Activated T-helper 1 cell treated with anti-CD3 and anti-CD28 coated beads, Interleukin-12 subunit alpha, Interleukin-12 subunit beta, Interleukin-2, Interleukin-4 antibody, amounts not matched to agents 30 ng/mL and 10 ng/mL and 1 ng/mL, durations not matched to agents 14 hours and 24 hours and 36 hours (primary cell): ENCODE results near the gene PLEKHM2. TPM values are rescaled to one million over a fixed set of nuclear protein-coding genes. Genes with fewer than 3 reads are reported as not detected.

Experiments used
- DNase-seq: peaks from one replicate; pipeline ENCODE4 v3.0.0; 2021; ENCODE audit warnings: low spot score
- H3K27ac Mint-ChIP-seq: one replicate; pipeline ENCODE4 v1.8.0; 2021; ENCODE audit warnings: mild to moderate bottlenecking, mixed read lengths
- H3K27me3 Mint-ChIP-seq: one replicate; pipeline ENCODE4 v1.8.0; 2022; ENCODE audit warnings: mild to moderate bottlenecking, moderate library complexity, mixed read lengths; ENCODE audit not compliant: insufficient read depth
- H3K36me3 Mint-ChIP-seq: one replicate; pipeline ENCODE4 v1.8.0; 2021; ENCODE audit warnings: low read depth, mixed read lengths
- H3K4me1 Mint-ChIP-seq: one replicate; pipeline ENCODE4 v1.8.0; 2021; ENCODE audit warnings: low read depth, mixed read lengths
- H3K4me3 Mint-ChIP-seq: one replicate; pipeline ENCODE4 v1.8.0; 2021; ENCODE audit warnings: mild to moderate bottlenecking, moderate library complexity, mixed read lengths
- H3K9me3 Mint-ChIP-seq: one replicate; pipeline ENCODE4 v1.8.0; 2021; ENCODE audit warnings: mixed read lengths
- intact Hi-C: fragments of 100-400 bp; cut with micrococcal nuclease; formaldehyde crosslinking; loops from one replicate; pipeline ENCODE4 v1.15.1; 2024
- total RNA-seq: library from RNA; stranded (reverse); gene quantifications from 2 replicates; pipeline ENCODE4 v1.2.3, GENCODE V29; 2022

The PLEKHM2 gene
- total RNA-seq, 1 donor from 2014 or later, result 66.2 TPM

- no peaks in the 10 kb centered on the region for H3K9me3 Mint-ChIP-seq
- peaks cover 21% of the 10 kb centered on the region for H3K36me3 Mint-ChIP-seq
- DNase-seq, result no peak
- H3K4me1 Mint-ChIP-seq, result no peaks in the 10 kb centered on the region
- no peaks in the 10 kb centered on the region for H3K27me3 Mint-ChIP-seq
- H3K4me3 Mint-ChIP-seq, result no peak overlapping the region
- no peak overlapping the region for H3K27ac Mint-ChIP-seq
- intact Hi-C loops, result no loop called here
Measured at GRCh38 chr1:15727021-15727420, 42.9 kb downstream of the PLEKHM2 start.

GRCh38 chr1:15727424-15727823 is 43.3 kb downstream of the PLEKHM2 start:
- no peaks in the 10 kb centered on the region for H3K9me3 Mint-ChIP-seq
- no peaks in the 10 kb centered on the region for H3K4me1 Mint-ChIP-seq
- no peak overlapping the region for H3K27ac Mint-ChIP-seq
- DNase-seq, result no peak
- H3K27me3 Mint-ChIP-seq, result no peaks in the 10 kb centered on the region
- no peak overlapping the region for H3K4me3 Mint-ChIP-seq
- intact Hi-C loops, result no loop called here
- peaks cover 23% of the 10 kb centered on the region for H3K36me3 Mint-ChIP-seq

DNA sequence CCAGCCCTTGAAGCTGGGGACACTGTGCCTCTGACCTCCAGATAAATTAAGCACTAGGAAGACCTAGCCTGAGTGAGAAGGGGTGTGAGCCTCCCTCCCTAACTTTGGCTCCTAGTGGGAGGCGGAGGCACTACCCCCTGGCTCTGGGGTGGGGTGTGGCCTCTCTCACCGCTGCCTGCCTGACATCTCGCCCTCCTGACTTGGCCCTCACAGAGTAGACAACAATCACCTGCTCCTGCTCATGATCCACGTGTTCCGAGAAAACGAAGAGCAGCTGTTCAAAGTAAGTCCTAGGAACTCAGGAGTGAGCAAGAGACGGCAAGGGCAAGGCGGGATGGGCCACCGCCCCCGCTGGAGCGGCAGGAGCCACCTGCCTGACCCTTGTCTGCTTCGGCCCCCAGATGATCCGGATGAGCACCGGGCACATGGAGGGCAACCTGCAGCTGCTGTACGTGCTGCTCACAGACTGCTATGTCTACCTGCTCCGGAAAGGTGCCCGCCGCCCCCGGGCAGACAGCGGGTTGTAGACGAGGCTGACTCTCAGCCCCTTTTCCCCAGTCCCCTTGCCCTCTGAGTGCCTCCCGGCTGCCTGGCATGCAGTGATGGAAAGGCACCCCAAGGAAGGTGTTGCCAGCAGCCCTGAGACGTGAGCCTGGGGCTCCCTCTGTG is 43.9 kb downstream of the PLEKHM2 start:
- intact Hi-C loops, result no loop called here
- Mint-ChIP-seq H3K27me3 (no peaks in the 10 kb centered on the region), H3K36me3 (peaks cover 20% of the 10 kb centered on the region), H3K27ac (no peak overlapping the region), H3K4me3 (no peak overlapping the region), H3K4me1 (no peaks in the 10 kb centered on the region), H3K9me3 (no peaks in the 10 kb centered on the region)
- DNase-seq, result no peak

- Mint-ChIP-seq H3K9me3 (no peaks in the 10 kb centered on the region), H3K4me1 (no peaks in the 10 kb centered on the region), H3K27me3 (no peaks in the 10 kb centered on the region), H3K27ac (no peak overlapping the region), H3K4me3 (no peak overlapping the region), H3K36me3 (peaks cover 24% of the 10 kb centered on the region)
- DNase-seq, result no peak
- intact Hi-C loops, result no loop called here
Measured at GRCh38 chr1:15728937-15729657, 45.0 kb downstream of the PLEKHM2 start.

DNA sequence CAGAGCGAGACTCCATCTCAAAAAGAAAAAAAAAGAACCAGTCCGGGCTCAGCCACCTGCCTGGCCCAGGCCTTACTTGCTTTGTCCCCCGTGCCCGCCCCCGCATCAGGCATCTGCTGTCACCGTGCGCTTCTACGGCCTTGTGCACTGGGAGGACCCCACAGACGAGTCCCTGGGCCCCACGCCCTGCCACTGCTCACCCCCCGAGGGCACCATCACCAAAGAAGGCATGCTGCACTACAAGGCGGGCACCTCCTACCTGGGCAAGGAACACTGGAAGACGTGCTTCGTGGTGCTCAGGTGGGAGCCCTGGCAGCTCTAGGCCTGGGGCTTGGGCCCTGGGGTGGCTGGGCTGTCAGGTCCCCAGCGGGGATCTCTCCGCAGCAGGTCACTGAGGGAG is 46.3 kb downstream of the PLEKHM2 start:
- Mint-ChIP-seq H3K36me3 (peaks cover 24% of the 10 kb centered on the region), H3K27ac (no peak overlapping the region), H3K9me3 (no peaks in the 10 kb centered on the region), H3K4me1 (no peaks in the 10 kb centered on the region), H3K4me3 (no peak overlapping the region), H3K27me3 (no peaks in the 10 kb centered on the region)
- DNase-seq, result no peak
- intact Hi-C loops, result no loop called here

DNA sequence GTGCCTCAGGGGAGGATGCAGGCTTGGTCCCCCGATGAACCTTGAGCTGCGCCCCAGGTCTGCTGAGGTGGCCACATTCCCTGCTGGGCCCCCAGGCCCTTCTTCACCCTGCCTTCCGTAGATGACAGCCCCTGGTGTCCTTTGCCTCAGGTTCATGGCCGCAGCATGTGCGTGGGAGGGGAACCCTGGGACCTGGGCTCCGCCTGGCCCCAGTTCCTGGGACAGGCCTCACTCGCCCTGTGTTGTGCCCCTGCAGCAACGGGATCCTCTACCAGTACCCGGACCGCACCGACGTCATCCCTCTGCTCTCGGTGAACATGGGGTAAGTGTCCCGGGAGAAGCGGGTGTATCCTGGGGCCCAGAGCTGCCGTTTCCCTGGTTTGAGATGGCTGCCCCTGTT is 46.8 kb downstream of the PLEKHM2 start:
- Mint-ChIP-seq H3K36me3 (peaks cover 21% of the 10 kb centered on the region), H3K4me1 (no peaks in the 10 kb centered on the region), H3K4me3 (no peak overlapping the region), H3K27ac (no peak overlapping the region), H3K9me3 (no peaks in the 10 kb centered on the region), H3K27me3 (no peaks in the 10 kb centered on the region)
- no peak for DNase-seq
- intact Hi-C loops, result no loop called here

DNA sequence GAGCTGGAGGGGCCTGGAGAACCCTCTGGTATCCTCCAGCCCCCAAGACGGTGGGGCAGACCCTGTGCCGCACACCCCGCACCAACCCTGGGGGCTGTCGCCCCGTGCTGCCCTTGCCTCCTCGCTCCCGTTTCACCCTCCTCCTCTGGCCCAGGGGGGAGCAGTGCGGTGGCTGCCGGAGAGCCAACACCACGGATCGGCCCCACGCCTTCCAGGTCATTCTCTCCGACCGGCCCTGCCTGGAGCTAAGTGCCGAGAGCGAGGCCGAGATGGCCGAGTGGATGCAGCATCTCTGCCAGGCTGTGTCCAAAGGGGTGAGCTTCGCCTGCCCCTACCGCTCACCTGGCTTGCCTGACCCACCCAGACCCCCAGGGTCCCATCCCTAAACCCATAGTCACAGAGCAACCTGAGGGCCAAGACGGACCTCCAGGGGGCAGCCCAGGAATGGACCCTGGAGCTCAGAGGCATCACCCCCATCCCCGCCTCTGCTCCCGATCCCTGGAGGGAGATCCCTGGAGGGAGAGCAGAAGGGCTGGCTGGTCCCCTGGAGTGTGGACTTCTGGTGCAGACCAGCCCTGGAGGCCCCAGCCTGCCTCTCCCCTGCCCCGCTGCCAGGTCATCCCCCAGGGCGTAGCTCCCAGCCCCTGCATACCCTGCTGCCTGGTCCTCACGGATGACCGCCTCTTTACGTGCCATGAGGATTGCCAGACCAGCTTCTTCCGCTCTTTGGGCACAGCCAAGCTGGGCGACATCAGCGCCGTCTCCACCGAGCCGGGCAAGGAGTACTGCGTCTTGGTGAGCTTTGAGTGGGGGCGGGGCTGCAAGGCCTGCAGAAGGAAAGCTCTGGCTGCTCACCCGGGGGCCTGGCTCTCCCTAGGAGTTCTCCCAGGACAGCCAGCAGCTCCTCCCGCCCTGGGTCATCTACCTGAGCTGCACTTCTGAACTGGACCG is 47.9 kb downstream of the PLEKHM2 start:
- H3K36me3 Mint-ChIP-seq, result peaks cover 15% of the 10 kb centered on the region
- no peaks in the 10 kb centered on the region for H3K4me1 Mint-ChIP-seq

DNA sequence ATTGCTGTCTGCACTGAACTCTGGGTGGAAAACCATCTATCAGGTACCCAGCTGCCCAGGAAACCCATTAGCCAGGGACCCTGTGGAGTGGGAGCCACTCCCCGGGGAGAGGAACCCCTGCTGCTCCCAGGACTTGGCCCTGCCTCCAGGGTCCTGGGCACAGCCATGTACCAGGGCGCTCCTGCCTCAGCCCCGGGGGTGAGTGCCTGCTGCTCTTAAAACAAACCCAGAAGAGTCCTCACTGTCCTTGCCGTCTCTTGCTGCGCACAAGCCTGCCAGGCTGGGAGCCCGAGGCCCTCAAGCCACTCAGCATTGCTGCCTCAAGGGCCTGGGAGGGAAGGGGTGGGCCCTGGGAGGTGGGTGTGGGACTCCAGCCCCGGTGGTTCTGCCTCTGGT is 48.6 kb downstream of the PLEKHM2 start:
- intact Hi-C loops, result no loop called here
- Mint-ChIP-seq H3K4me3 (no peak overlapping the region), H3K4me1 (no peaks in the 10 kb centered on the region), H3K36me3 (peaks cover 14% of the 10 kb centered on the region), H3K9me3 (no peaks in the 10 kb centered on the region), H3K27me3 (no peaks in the 10 kb centered on the region), H3K27ac (no peak overlapping the region)
- DNase-seq, result no peak

More for the DNA sequence above, 47.9 kb downstream of the PLEKHM2 start:
- no peak overlapping the region for H3K27ac Mint-ChIP-seq
- no peak overlapping the region for H3K4me3 Mint-ChIP-seq
- no peaks in the 10 kb centered on the region for H3K27me3 Mint-ChIP-seq
- intact Hi-C loops, result no loop called here
- no peaks in the 10 kb centered on the region for H3K9me3 Mint-ChIP-seq
- DNase-seq, result no peak

GRCh38 chr1:15733218-15733725 is 49.2 kb downstream of the PLEKHM2 start:
- Mint-ChIP-seq H3K4me1 (no peaks in the 10 kb centered on the region), H3K9me3 (no peaks in the 10 kb centered on the region)

GRCh38 chr1:15733726-15734226 is 49.7 kb downstream of the PLEKHM2 start:
- no peak overlapping the region for H3K4me3 Mint-ChIP-seq

More at GRCh38 chr1:15733218-15733725, 49.2 kb downstream of the PLEKHM2 start:
- peaks cover 9% of the 10 kb centered on the region for H3K36me3 Mint-ChIP-seq
- no peak overlapping the region for H3K4me3 Mint-ChIP-seq
- intact Hi-C loops, result no loop called here
- no peak overlapping the region for H3K27ac Mint-ChIP-seq
- no peak for DNase-seq
- H3K27me3 Mint-ChIP-seq, result no peaks in the 10 kb centered on the region

GRCh38 chr1:15734296-15734695 is 50.2 kb downstream of the PLEKHM2 start:
- peaks cover 7% of the 10 kb centered on the region for H3K36me3 Mint-ChIP-seq
- intact Hi-C loops, result no loop called here
- H3K4me1 Mint-ChIP-seq, result no peaks in the 10 kb centered on the region
- no peak overlapping the region for H3K4me3 Mint-ChIP-seq
- no peaks in the 10 kb centered on the region for H3K9me3 Mint-ChIP-seq
- no peaks in the 10 kb centered on the region for H3K27me3 Mint-ChIP-seq
- H3K27ac Mint-ChIP-seq, result no peak overlapping the region
- no peak for DNase-seq

More at GRCh38 chr1:15733726-15734226, 49.7 kb downstream of the PLEKHM2 start:
- H3K27me3 Mint-ChIP-seq, result no peaks in the 10 kb centered on the region
- DNase-seq, result no peak
- intact Hi-C loops, result no loop called here
- peaks cover 9% of the 10 kb centered on the region for H3K36me3 Mint-ChIP-seq
- H3K9me3 Mint-ChIP-seq, result no peaks in the 10 kb centered on the region
- no peak overlapping the region for H3K27ac Mint-ChIP-seq
- H3K4me1 Mint-ChIP-seq, result no peaks in the 10 kb centered on the region

DNA sequence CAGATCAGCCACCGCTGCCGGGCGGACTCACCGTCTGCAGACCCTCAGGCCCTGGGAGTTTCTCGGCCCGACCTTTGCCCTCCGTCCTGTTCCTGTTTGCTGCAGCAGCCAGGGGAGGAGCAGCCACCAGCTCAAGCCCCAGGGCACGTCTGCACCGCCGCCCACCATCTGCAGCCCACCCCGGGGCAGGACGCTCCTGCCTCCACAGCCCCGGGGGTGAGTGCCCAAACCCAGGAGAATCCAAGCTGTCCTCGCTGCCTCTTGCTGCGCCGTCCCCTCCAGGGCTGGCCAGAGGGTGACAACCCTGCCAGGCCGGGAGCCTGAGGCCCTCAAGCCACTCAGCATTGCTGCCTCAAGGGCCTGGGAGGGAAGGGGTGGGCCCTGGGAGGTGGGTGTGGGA is 50.8 kb downstream of the PLEKHM2 start:
- Mint-ChIP-seq H3K27ac (no peak overlapping the region), H3K4me1 (no peaks in the 10 kb centered on the region), H3K4me3 (no peak overlapping the region), H3K36me3 (peaks cover 5% of the 10 kb centered on the region), H3K9me3 (no peaks in the 10 kb centered on the region), H3K27me3 (no peaks in the 10 kb centered on the region)
- intact Hi-C loops, result no loop called here
- DNase-seq, result no peak
